AG09309 (cell line): ENCODE results near the gene CD58.

Source experiments
- DNase-seq: peaks from one replicate; pipeline ENCODE4 v3.0.0-alpha.2; 2010; ENCODE audit warnings: low read depth
- H3K4me3 ChIP-seq: 2 replicates; pipeline ENCODE4 v1.5.1; 2011; ENCODE audit warnings: mild to moderate bottlenecking, low read depth, low read length, moderate library complexity; ENCODE audit not compliant: control insufficient read depth
- CTCF ChIP-seq: IDR thresholded peaks from 2 replicates; pipeline ENCODE4 v1.5.1; 2011; ENCODE audit warnings: mild to moderate bottlenecking, low read depth, low read length, inconsistent platforms; ENCODE audit not compliant: insufficient read depth, control insufficient read depth; ENCODE audit errors: missing control alignments

The CD58 gene

GRCh38 chr1:116506132-116507004 lies 64.5 kb downstream of the CD58 start:
- TF ChIP-seq CTCF = no peak
- H3K4me3 ChIP-seq = no peak overlapping the region
- no peak for DNase-seq

- TF ChIP-seq CTCF = no peak
- no peak overlapping the region for H3K4me3 ChIP-seq
- DNase-seq = no peak
These were observed 66.3 kb downstream of the CD58 start for GRCh38 chr1:116504308-116505156.

- TF ChIP-seq CTCF = no peak
- no peak for DNase-seq
- H3K4me3 ChIP-seq = no peak overlapping the region
These were observed 67.1 kb downstream of the CD58 start for GRCh38 chr1:116503546-116504307.

- no peak overlapping the region for H3K4me3 ChIP-seq
- TF ChIP-seq CTCF = no peak
- no peak for DNase-seq
These were observed 68.0 kb downstream of the CD58 start for GRCh38 chr1:116502671-116503314.

DNA sequence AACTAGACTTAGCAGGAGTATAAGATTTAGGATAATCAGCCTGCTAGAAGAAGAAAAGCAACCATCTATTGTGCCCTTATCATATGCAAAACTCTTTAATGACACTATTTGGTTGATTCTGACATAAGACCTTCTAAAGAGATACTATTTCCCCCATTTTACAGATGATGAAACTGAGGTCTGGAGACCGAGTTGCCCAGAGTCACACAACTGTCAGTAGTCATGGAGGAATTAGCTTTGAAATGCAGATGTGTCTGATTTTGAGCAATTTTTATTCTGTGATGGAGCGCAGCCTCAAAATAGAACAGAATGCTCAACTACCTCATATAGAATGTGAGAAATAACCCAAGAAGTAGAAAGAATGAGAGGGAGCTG lies 69.0 kb downstream of the CD58 start:
- TF ChIP-seq CTCF = no peak
- DNase-seq = no peak
- no peak overlapping the region for H3K4me3 ChIP-seq

DNA sequence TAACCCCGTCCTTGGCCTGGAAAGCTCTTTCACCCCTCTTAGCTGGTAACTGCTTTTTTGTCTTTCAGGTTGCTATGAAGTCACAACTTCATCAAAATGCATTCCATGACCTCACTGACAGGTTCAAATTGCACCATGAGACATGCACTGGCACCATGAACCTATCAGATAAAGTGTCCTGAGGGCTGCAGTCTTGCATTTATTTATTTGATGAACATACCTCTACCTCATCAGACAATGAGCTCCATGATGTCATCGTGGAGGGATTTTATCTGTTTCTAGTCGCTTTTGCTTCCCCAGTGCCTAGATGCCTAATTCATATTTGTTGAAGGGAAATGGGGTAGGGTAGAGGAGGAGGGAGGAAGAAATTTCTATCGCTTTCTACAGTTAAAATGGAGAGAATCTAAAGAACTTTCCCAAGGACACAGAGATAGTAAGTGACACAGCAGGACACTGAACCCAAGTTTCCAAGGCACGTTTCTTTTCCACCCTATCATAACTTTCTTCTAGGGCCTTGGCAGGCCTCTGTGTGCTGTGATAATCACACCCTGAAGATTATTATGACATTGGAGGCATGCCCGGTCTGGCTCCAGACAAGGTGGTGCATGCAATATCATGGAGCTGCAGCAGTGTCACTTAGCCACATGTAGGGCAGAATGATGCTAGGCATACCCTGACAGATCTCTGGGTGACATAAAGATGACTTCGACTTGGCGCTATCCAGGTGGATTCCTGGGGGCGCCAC lies 69.5 kb downstream of the CD58 start:
- DNase-seq = no peak
- no peak for TF ChIP-seq CTCF
- no peak overlapping the region for H3K4me3 ChIP-seq
